GM04504 (cell line): ENCODE results near the gene BTBD19.
"Not testable (repeated sequence)": the region's sequence is repeated elsewhere in the genome, so short reads cannot be mapped to it uniquely, and the experiment has no call there.

Experiments used
- DNase-seq: peaks from one replicate; pipeline ENCODE4 v3.0.0-alpha.2; 2012; ENCODE audit warnings: low read depth

BTBD19 gene

DNA sequence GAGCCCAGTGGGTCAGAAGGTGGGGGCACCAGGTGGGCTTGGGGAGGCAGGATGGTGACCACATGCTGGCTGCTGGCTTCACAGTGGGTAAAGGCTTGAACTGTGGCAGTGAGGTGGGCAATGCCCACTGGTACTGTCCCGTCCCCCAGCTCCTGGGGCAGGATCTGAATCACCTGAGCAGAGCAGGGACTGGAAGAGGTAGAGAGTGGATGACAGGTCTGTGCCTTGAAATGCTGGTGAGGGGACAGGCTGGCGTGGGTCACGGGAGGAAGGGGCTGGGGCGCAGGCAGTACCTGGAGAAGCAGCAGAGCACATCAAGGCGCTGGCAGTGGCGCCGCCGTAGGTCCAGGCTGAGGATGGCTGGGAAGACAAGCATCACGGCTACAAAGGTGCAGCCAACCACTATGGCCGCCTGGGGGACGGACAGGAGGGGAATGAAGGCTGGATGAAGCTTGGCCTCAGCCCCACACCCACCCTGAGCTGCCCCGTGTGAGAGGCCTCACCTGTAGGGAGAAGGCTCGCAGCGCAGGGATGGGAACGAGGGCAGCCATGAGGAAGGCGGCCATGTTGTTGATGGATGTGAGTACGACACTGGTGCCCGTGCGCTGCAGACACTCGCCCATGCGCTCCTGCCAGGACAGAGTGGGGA is 19.8 kb downstream of the BTBD19 start:
- DNase-seq, result no peak

DNA sequence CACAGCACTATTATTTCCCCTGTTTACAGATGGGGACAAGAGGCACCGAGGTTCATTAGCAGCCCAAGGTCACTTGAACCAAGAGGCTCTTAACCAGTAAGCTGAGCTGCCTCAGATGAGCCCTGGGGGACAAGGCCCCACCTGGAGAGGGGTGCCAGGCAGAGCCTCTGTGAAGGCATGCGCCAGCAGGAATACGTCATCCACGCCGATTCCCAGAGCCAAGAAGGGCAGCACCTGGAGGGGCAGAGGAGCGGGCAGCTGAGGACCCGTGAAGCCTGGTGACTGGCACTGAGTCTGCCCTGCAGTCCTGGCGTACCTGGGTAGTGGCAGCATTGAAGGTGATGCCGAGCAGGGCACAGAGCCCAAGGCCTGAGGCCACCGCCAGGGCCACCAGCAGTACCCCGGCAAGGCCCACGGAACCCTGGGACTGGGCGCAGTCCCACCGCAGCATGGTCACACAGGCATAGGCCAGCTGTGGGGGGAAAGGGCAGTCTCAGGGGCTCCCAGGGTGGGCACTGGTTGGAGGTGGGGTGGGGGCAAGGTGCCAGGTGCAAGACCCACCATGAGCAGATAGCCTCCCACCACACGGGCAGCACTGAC is 20.6 kb downstream of the BTBD19 start:
- no peak for DNase-seq

DNA sequence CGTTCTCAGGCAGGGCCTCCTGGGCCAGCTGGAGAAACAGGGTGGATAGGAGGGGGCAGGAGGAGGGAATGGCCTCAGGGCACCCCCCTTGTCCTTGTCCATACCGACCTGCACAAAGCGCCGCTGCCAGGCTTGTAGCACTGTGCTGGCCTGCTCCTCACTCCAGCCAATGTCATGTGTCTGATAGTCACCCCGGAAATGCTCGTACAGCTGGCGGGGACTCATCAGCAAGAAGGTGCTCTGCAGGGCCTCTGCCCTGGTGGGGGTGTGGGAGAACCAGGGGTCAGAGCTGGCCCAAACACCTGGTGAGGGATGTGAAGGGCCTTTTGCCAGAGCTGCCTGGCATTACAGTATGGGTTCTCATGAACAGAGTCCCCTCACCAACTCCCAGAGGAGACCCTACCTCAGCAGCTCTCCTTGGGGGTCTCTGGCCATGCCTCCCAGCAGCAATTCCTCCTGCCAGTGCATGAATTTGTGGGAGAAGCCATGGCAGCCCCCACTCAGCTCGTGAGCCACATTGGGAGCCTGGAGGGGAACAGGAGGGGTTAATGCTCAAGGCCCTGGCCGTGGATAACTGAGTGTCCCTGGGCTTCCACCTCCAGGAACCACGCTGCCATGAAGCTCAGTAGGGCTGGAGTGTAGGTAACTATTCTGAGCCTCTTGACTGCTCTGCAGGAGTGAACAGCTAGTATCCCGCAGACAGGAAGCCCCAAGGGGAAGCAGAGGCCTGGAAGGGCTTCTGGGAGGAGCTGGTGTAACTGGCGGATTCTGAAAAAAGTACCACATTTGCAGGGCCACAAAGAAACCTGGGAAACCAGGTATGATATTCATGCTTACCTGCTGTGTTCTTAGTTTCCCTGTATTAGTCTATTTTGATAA is 21.4 kb downstream of the BTBD19 start:
- no peak for DNase-seq

DNA sequence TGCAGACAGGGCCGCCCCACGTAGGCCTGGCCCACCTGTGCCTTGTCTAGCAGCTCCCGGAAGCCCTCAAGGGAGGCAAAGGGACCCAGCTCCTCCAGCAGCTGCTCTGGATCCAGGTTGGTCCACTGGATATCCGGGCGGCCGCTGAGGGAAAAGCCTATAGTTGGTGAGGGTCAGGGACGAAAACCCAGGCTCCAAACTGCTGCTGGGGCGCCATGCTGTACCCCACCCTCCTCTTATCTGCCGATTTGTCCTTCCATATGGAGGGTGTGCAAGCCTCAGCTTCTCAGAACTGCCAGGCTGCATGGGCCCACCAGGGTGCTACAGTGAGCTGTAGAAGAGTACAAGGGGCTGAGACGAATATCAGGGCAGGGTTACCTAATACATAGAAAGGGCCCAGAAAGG is 22.6 kb downstream of the BTBD19 start:
- DNase-seq, result no peak

DNA sequence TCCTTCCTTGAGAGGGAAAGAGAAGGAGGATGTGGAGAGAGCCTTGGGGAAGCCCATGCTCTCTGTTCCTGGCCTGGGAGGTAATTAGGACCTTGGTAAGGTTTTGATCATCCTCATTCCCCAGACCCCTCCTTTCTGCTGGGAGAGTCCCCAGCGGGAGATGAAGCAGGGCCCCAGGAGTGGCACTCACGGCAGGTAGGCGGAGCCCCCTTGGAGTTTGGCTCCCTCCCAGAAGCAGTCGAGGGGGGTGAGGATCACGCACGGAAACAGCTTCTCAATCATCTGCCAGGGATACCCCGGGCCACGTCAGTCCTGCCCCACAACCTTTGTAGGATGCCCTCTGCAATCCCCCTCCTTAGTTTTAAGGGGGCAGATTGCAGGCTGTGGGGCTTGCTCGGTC is 23.2 kb downstream of the BTBD19 start:
- no peak for DNase-seq

DNA sequence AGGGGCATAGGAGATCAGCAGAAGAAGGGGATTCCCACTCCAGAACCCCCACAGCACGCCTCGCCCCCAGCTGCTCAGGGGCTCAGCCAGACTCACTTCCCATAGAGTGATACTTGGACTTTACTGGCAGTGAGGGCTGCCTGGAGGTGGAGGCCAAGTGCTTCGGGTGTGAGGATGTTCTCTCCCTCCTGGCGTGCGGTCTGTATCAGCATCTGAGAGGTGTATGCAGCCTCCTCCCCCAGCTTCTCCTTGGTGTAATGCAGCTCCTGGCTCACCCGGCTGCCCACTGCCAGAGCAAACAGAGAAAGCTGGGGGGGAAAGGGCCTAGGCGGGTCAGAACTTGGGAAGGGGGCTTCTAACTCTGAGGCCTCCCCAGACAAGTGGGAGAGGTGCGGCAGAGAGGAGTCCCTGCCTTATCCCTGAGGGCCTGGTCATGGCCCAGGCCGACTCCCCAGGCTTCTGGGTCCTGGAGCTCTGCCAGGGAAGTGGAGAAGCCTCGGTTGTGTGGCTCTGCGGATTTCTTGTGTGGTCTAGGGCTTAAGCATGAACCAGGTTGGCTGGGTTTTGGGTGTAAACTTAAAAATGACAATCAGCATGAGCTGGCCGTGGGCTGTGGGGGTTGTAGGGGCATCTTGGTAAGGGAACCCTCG is 23.9 kb downstream of the BTBD19 start:
- no peak for DNase-seq

DNA sequence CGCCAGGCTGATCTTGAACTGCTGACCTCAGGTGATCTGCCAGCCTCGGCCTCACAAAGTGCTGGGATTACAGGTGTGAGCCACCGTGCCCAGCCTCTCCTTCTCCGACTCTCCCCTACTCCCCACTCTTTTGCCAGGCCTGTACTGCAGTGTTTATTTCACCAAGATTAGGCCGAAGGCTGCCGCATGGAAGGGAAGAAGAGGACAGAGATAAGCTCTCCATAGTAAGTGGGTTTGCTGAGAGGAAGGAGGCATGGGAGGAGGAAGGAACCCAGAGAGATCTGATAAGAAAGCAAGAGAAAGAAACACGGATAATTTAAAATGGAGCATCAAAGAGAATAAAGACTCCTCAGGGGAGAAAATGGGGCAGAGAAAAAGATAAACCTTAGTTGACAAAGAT is 26.0 kb downstream of the BTBD19 start:
- no peak for DNase-seq

DNA sequence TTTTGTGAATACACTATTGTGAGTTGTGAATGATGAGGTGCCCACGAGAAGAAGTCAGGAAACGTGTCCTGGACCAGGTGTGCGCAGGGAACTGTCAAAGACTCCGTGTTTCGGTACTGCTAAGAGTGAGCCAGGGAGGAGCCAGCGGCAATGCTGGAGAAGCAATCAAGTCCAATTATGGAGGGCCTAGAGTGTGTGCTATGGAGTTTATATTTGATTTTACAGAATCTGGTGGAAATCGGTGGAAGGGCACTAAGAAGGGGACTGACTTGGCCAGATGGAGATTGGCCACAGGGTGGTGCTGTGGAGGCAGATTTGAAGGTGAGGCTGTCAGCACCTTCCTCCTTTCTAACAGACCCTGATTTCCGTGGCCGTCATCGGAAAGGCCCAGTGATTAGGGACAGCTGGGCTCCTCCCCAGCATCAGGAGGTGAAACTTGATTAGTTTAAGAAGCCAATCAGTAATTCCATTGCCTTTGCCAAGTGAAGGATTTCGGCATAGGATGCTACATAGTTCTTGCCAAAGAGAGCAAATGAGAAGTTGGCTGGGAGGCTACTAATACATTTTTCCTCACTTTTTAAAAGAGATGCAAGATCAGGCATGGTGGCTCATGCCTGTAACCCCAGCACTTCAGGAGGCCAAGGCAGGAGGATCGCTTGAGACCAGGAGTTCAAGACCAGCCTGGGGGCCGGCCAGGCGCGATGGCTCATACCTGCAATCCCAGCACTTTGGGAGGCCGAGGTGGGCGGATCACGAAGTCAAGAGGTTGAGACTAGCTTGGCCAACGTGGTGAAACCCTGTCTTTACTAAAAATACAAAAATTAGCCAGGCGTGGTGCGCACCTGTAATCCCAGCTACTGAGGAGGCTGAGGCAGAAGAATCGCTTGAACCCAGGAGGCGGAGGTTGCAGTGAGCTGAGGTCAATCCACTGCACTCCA is 27.7 kb downstream of the BTBD19 start:
- peak; percentile 51 for DNase-seq

DNA sequence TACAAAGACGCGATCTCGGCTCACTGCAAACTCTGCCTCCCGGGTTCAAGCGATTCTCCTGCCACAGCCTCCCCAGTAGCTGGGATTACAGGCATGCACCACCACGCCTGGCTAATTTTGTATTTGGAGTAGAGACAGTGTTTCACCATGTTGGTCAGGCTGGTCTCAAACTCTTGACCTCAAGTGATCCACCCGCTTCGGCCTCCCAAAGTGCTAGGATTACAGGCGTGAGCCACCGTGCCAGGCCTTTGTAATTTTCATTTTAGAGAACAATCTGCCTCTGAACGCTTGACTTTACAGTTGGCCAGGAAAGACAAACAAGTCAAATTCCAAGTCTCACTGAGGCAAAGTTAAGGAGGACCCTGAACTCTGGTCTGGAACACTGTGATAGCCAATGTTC is 30.0 kb downstream of the BTBD19 start:
- not testable (repeated sequence) for DNase-seq

DNA sequence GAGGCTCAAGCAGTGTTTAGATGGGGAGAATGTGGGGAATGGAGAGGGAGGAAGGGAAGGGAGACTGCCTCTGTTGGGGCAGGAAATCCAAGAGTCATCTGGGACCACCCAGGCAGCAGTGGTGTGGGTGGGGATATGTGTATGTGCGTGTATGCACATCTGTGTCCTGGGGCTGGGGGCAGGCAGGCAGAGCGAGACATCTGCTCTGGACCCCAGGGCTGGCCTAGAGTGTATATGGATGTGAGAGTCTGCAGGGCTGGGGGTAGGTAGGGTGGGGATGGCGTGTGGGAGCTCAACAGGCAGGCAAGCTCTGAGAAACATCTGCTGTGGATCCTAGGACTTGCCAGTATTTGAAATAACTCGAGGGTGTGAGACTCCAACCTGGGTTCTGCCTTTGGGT is 31.3 kb downstream of the BTBD19 start:
- DNase-seq, result no peak

DNA sequence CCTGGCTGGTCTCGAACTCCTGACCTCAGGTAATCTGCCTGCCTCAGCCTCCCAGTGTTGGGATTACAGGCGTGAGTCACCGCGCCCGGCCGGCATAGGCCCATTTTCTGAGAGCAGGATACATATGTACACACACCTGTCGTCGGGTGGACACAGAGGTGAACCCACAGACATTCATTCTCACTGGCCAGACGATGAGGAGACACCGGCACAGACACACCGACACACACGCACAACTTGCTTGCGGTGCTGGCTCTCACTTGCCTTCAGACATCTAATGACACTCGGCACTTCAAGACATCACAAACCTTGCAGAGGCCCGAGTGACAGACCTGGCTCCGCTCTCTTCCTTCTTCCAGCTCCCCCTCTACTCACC is 34.2 kb downstream of the BTBD19 start:
- DNase-seq, result no peak

DNA sequence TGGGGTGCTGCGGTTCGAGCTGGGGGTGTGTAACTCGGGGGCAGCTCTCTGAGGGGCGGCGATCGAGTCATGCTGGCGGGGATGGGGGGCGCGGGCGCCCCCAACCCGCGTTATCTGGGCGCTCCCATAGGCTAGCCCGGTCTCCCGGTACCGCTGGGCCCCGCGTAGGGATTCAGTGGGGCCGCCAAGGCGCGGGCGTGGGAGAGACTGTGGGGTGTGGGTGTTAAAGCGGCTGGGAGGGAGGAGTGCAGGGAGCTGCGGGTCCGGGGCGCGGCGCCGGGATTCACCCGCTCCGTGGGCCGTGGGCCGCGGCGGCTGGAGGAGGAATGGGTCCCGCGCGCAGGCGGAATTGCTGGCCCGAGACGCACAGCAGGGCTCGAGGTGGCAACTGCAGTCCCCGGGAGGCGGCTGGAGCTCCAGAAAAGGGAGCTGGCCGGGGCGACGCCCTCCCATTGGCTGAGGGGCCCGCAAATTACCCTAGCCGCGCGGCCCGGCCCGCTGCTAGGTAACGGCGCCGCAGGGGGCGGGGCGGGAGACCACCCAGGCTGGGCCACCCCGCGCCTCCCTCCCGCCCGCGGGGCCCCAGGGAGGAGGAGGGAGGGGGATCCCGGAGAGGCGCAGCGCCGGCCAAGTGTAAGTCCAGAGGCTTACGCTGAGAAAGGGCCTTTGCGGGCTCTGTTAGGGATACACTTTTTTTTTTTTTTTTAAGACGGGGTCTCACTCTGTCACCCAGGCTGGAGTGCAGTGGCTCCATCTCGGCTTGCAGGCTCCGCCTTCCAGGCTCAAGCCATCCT is 34.7 kb downstream of the BTBD19 start, which contains the start of gene PTCH2:
TSS of gene PTCH2 (minus strand) at position 392 of the 794 bp plus-strand sequence. CDS start at position 71, 321 bp downstream.
- peak; percentile 35 for DNase-seq

DNA sequence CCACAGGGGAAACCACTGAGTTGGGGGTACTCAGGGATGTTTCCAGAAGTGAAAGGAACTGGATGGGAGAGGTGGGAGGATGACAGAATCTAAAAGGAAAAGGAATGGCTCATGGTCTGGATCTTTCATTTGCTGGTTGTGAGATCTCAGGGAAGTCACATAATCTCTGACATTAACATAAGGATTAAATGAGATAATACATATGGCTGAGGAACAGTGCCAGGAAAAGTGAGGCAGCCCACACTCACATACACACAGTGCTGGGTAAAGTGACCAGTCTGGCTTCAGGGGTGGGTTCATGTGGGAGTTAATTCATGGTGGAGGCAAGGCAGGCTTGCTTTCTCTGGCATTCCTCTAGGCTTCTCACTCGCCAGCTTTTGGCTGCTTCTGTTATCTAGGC is 38.7 kb downstream of the BTBD19 start:
- DNase-seq, result no peak

DNA sequence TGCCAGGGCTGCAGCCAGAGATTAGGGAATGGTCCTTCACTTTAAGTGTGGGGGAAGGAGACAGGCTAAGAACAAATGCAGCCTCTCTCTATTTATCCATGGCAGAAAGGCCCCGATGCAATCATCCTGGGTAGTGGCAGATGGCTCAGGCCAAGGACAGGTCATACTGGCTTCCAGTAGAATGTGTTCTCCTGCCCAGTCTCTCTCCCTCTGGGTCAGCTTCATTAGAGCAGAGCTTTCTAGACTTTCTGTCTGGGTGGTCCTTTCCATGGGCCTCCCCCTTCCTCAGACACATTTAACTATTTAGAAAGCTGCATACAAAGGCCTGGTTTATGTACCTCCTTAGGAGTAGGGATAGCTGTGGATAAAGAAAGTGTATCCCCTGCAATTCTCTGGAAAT is 39.5 kb downstream of the BTBD19 start:
- DNase-seq, result no peak

DNA sequence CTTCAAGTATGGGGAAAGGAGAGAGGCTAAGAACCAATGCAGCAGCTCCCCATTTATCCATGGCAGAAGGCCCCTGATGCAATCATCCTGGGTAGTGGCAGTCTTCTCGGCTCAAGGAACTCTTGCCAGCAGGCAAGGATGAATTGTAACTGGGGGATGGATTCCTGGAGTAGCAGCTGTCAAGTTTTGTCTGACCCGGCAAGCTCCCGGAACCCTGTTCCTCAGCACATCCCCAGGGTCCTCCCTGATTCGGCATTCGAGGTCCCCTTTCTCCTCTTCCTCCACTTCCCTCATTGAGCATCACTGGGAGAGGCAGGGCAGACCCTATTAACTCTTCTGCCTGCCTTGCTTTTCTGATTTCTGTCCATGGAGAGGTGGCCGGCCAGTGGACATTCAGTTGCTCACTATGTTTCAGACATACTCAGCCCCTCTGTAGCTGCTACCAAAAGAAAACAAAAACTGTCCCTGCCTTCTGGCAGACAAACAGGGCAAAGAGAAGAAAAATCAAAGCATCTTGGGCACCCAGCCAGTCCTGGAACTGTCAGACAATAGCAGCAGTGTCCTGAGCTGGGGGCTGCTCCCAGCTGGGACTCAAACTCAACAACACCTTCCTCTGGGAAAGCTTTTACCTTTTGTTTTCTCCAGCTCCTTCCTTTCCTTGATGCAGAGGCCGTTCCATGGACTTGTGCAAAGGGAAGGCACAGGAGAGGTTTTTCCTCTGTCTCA is 40.3 kb downstream of the BTBD19 start:
- no peak for DNase-seq

DNA sequence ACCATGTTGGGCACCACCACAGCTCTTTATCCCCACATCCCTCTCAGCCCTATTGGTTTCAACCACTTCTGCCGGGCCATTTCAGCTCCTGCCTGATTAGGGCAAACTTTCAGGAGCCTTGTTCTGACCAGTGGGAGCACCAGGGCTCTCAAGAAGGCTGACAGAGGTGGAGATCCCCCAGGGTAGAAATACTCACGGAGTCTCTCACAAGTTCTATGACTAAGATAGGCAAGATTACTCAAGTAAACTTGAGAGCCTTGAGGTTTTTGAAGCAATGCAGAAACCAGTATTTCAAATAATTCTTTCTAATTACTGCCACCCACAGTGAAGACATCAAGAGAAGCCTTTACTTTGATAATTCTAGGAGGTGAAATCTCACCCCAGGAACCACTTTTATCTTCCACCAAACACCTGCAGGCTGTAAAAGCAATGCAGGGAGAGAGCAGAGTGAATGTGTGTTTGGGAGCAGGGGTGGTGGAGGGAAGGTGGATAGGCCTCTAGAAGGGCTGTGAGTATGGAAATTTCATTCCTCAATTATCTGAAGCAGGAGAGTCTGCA is 41.3 kb downstream of the BTBD19 start:
- no peak for DNase-seq

DNA sequence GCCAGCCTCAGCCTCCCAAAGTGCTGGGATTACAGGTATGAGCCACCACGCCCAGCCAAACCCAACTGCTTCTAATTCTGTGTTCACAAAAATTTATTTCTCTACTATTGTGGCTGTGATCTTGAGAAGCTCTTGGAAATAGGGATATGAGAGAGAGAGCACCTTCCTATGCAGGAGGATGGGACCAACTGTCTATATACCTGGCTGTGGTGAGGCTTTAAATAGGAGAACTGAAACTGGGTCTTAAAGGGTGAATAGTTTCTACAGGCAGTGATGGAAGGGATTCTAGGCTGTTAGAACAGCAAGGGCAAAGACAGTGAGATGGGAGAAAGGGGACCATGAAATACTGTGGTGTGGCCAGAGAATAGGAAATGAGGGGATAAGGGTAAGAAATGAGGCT is 43.0 kb downstream of the BTBD19 start:
- DNase-seq, result no peak

DNA sequence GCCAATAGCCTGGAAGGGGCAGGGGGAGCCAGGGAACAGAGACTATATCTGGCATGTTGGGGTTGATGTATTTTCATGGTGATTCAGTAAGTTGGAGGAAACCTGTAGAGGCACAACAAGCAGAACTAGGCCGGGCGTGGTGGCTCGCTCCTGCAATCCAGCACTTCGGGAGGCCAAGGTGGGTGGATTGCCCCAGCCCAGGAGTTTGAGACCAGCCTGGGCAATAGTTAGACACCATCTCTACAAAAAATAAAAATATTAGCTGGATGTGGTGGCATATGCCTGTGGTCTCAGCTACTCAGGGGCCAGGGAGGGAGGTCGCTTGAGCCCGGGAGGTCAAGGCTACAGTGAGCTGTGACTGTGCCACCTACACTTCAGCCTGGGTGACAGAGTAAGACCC is 44.9 kb downstream of the BTBD19 start:
- no peak for DNase-seq

DNA sequence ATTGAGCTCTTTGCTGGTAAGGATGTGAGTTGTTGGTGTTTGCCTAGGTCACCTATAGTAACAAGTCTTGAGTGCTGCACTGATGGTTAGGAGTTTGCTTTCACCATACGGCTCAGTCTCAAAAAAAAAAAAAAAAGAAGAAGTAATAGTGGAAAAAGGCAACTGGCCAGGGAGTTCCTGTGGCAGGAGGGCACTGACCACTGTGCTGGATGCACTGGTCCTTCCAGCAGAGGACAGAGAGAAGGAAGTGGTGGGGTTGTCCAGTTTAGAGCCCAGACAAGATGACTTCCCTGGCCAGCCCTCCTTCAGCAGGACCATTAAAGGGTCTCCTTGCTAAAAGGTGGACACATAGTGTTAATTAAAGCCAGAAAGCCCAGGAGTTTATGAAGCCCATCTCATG is 46.6 kb downstream of the BTBD19 start:
- no peak for DNase-seq

DNA sequence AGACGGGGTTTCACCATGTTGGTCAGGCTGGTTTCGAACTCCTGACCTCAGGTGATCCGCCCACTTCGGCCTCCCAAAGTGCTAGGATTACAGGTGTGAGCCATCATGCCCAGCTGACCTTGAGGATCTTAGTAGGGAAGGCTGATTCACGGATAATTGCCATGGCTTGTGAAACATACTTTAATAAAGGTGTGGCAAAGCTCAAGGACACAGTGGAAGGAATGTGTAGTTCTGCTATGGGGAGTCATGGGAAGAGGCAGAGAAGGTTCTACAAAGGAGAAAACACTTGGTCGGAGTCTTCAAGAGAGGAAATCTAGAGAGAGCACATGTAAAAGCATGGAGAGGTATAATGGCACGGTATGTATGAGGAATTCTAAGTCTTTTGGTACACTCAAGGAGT is 47.4 kb downstream of the BTBD19 start:
- no peak for DNase-seq
